Right lobe of liver (tissue), 6 donors: ENCODE data around the gene TPM1. TPM values are rescaled to one million over a fixed set of nuclear protein-coding genes. Genes with fewer than 3 reads are reported as not detected.

Experiments used
- ATAC-seq, 4 donors: fragments of 200-7000 bp; cut with Tn5 transposase; one replicate each; pipeline ENCODE4 v1.9.1; 2020; ENCODE audit warnings: mild to moderate bottlenecking in 4 of 4, moderate library complexity in 4 of 4
- DNase-seq, 3 donors: peaks; one replicate each; pipeline ENCODE4 v3.0.0-alpha.2; 2020
- H3K27ac ChIP-seq, 3 donors: fragments of 200-600 bp; one replicate each; pipeline ENCODE4 v1.8.0; 2022
- H3K27me3 ChIP-seq, 2 donors: fragments of 200-600 bp; one replicate each; pipeline ENCODE4 v1.8.0; 2022
- H3K36me3 ChIP-seq, 4 donors: fragments of 200-600 bp; sonication (generic) in 1 of 4; one replicate each; pipeline versions ENCODE4 v1.5.1 to v1.8.0; 2017 to 2022; ENCODE audit warnings: control low read depth in 1 of 4
- H3K4me1 ChIP-seq, 4 donors: fragments of 200-600 bp; sonication (generic) in 1 of 4; one replicate each; pipeline versions ENCODE4 v1.5.1 to v1.8.0; 2017 to 2022; ENCODE audit warnings: control low read depth in 1 of 4
- H3K4me3 ChIP-seq, 3 donors: fragments of 200-600 bp; one replicate each; pipeline ENCODE4 v1.8.0; 2022
- H3K9me3 ChIP-seq, 4 donors: fragments of 200-600 bp; sonication (generic) in 1 of 4; one replicate each; pipeline versions ENCODE4 v1.5.1 to v1.8.0; 2017 to 2022; ENCODE audit warnings: control low read depth in 1 of 4
- CTCF ChIP-seq, 4 donors: fragments of 200-600 bp in 3 of 4; fragments of 450-650 bp in 1 of 4; IDR thresholded peaks; one replicate each; pipeline versions ENCODE4 v1.5.1 to v1.8.0; 2016 to 2022; ENCODE audit warnings: antibody characterized with exemption in 4 of 4, mild to moderate bottlenecking in 2 of 4
- POLR2A ChIP-seq: fragments of 450-650 bp; IDR thresholded peaks from one replicate; pipeline ENCODE4 v1.6.1; 2017; ENCODE audit warnings: antibody characterized with exemption, mild to moderate bottlenecking
- WGBS: methylation state at CpG from one replicate; pipeline ENCODE4 v1.1.6; 2018; ENCODE audit warnings: low coverage, low lambda C conversion rate; ENCODE audit not compliant: insufficient coverage; ENCODE audit errors: missing lambda C conversion rate; 5-methylcytosine and 5-hydroxymethylcytosine counted together
- intact Hi-C, 2 donors: fragments of 100-400 bp; cut with DNase I; formaldehyde crosslinking; loops; one replicate each; pipeline versions ENCODE4 v1.11.2 to v1.14.1; 2022
- total RNA-seq, 6 experiments: library from RNA; depleted of rRNA in 2 of 6; stranded (reverse); fragments of >200 nt in 2 of 6; fragmentation: NEBNext Ultra II Directional in 3 of 6; extraction: Animal tissue kit (Norgen Biotek cat#: 25700) in 3 of 6; gene quantifications; one replicate each; pipeline versions ENCODE4 v1.1.0 to v1.2.4, GENCODE V29; 2016 to 2023
- donor health status: DM: no; HTN: yes; CAD: no.
- donor health status: DM: no; HTN: no; CAD: no.
- donor health status: DM: no; HTN: no; CAD: no.
- donor health status: DM: no; HTN: yes; CAD: no.
- donor health status: DM: no; HTN: yes; CAD: no.

TPM1 gene
- total RNA-seq, 6 experiments from 2014 or later = 44.3 to 180 (median 91.6) TPM

- WGBS = 0% methylated on average over 5 of the region's 75 CpGs
- H3K9me3 ChIP-seq = no peaks in the 10 kb centered on the region
- peak overlapping the region; percentile 94 to 98 (median 97) for H3K27ac ChIP-seq
- peaks cover 0 to 44% (median 16%) of the 10 kb centered on the region in 4 donors for H3K4me1 ChIP-seq
- DNase-seq = peak; percentile 93 to 95 (median 95)
- intact Hi-C loops = loop anchor here in 1 of 2 donors (10.0 kb wide), 1 partner anchor 47 kb away; no protein-coding TSS in a partner anchor
- TF ChIP-seq CTCF (IDR thresholded peaks at IDR 0.05) = peak; percentile 84 to 96 (median 90)
- peak; percentile 94 for TF ChIP-seq POLR2A
- peak; percentile 73 to 94 (median 87) for ATAC-seq
- no peaks in the 10 kb centered on the region for H3K27me3 ChIP-seq
- H3K36me3 ChIP-seq = no peaks in the 10 kb centered on the region
- peak overlapping the region; percentile 87 to 94 (median 88) for H3K4me3 ChIP-seq
Observed at GRCh38 chr15:63048115-63048775, 5.7 kb downstream of the TPM1 start.

GRCh38 chr15:63048776-63049665 lies 6.5 kb downstream of the TPM1 start:
- Histone ChIP-seq H3K36me3 (no peaks in the 10 kb centered on the region), H3K9me3 (no peaks in the 10 kb centered on the region), H3K27ac (peak overlapping the region; percentile 94 to 98 (median 97)), H3K4me3 (peak overlapping the region; percentile 87 to 94 (median 88)), H3K27me3 (no peaks in the 10 kb centered on the region), H3K4me1 (peaks cover 0 to 46% (median 20%) of the 10 kb centered on the region in 4 donors)
- ATAC-seq = peak; percentile 28 to 61 (median 45)
- intact Hi-C loops = loop anchor here in 1 of 2 donors (10.0 kb wide), 1 partner anchor 46 kb away; no protein-coding TSS in a partner anchor
- DNase-seq = peak; percentile 66 to 74 (median 69)
- TF ChIP-seq POLR2A (no peak), CTCF (IDR thresholded peaks at IDR 0.05) (no peak)
- 3% methylated on average over 27 of the region's 38 CpGs for WGBS

- DNase-seq (no peak), ATAC-seq (no peak)
- H3K36me3 ChIP-seq = no peaks in the 10 kb centered on the region
- WGBS = 67% methylated on average over 8 of the region's 8 CpGs
- peak overlapping the region; percentile 94 to 98 (median 97) for H3K27ac ChIP-seq
- peaks cover 0 to 55% (median 24%) of the 10 kb centered on the region in 4 donors for H3K4me1 ChIP-seq
- H3K27me3 ChIP-seq = no peaks in the 10 kb centered on the region
- peak overlapping the region; percentile 87 to 94 (median 88) for H3K4me3 ChIP-seq
- intact Hi-C loops = loop anchor here in 1 of 2 donors (10.0 kb wide), 1 partner anchor 45 kb away; no protein-coding TSS in a partner anchor
- no peaks in the 10 kb centered on the region for H3K9me3 ChIP-seq
- no peak for TF ChIP-seq POLR2A
- no peak for TF ChIP-seq CTCF (IDR thresholded peaks at IDR 0.05)
Observed at GRCh38 chr15:63049783-63050371, 7.3 kb downstream of the TPM1 start.

GRCh38 chr15:63050731-63051155 lies 8.2 kb downstream of the TPM1 start:
- DNase-seq (no peak), ATAC-seq (no peak)
- Histone ChIP-seq H3K27me3 (no peaks in the 10 kb centered on the region), H3K4me1 (peaks cover 0 to 64% (median 28%) of the 10 kb centered on the region in 4 donors), H3K4me3 (peak overlapping the region in 1 of 3 donors; percentile 2), H3K36me3 (no peaks in the 10 kb centered on the region), H3K27ac (peak overlapping the region; percentile 94 to 98 (median 97)), H3K9me3 (no peaks in the 10 kb centered on the region)
- intact Hi-C loops = no loop called here
- TF ChIP-seq CTCF (IDR thresholded peaks at IDR 0.05) = no peak
- no peak for TF ChIP-seq POLR2A
